GM12873 (cell line): Measurements from ENCODE around the gene PTGIS.

Source experiments
- TF ChIP-seq, protein P1 (sequence below): IDR thresholded peaks from 2 replicates; pipeline ENCODE4 v1.5.1; 2012; ENCODE audit warnings: low read depth, mild to moderate bottlenecking, moderate library complexity, low read length, control low read depth; ENCODE audit not compliant: insufficient read depth; ENCODE audit errors: missing control alignments

PTGIS gene

DNA sequence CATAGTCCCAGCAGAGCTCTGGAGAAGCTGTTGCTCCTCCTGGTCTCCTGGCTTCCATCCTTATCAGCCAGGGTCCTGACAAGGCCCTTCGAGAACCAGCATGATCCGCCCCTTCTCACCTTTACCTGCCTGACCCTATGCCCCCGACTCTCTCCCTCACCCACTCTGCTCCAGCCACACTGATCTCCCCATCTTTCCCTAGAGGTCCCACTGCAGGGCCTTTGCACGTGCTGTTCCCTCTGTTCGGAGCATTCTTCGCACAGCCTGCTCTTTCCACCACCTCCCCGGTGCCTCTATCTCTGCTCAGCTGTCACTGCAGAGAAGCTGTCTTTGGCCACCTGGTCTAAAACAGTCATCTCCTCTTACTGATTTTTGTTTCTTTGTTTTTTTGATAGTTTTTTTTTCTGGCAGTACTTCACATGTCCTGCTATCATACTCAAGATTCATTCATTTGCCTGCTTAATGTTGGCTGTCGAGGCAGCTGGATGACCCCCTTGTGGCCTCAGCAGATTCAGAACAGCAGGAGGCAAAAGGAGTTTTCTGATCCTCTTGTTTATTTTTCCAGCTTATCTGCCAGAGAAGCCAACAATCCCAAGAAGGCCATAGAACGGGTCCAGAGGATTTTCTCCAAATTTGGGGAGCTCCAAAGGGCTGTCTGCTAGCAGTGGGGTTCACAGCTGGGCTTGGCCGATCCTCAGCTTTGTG, 1.6 kb upstream of the PTGIS start:
- TF ChIP-seq, protein P1, sequence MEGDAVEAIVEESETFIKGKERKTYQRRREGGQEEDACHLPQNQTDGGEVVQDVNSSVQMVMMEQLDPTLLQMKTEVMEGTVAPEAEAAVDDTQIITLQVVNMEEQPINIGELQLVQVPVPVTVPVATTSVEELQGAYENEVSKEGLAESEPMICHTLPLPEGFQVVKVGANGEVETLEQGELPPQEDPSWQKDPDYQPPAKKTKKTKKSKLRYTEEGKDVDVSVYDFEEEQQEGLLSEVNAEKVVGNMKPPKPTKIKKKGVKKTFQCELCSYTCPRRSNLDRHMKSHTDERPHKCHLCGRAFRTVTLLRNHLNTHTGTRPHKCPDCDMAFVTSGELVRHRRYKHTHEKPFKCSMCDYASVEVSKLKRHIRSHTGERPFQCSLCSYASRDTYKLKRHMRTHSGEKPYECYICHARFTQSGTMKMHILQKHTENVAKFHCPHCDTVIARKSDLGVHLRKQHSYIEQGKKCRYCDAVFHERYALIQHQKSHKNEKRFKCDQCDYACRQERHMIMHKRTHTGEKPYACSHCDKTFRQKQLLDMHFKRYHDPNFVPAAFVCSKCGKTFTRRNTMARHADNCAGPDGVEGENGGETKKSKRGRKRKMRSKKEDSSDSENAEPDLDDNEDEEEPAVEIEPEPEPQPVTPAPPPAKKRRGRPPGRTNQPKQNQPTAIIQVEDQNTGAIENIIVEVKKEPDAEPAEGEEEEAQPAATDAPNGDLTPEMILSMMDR: no peak

GRCh38 chr20:49568278-49569151, 578 bp upstream of the PTGIS start:
- TF ChIP-seq, protein P1: no peak

DNA sequence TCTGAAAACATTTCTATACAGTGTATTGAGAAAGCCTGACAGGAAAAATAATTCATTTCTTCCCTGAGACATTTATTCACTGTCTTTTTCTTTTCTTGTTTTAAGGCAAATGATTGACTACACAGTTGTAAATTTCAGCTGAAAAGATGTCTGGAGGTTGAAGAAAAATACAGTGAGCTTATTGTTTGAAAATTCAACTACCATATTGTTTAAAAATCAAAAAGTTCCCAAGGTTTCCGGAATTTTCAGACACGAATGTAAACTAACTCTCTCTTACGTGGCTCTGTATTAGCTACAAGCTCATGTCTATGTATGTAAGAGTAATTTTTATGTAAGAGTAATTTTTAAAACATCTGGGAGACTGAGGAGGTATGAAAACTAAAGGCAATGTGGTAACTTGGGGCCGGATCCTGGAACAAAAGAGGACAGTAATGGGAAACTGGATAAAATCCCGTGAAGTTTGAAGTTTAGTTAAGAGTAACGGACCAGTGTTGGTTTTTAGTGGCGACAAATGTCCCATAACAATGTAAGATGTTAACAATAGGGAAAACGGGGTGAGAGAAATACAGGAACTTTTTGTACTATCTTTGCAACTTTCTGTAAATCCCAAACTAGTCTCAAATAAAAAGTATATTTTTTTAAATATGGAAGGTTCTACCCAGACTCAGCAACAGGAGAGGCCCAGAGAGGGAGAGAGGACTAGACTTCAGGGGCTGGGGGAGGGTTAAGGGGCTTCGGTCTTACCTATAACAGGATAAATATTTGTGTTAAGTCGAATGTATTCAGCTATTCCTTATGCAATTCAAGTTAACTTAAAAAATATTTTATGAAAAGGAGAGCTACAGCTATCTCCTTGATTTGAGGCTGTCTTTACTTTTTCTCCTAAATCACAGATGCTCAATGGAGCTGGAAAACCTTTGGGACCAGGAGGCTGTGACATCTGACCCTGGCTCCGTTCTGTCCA, 1.3 kb downstream of the PTGIS start:
- TF ChIP-seq, protein P1: no peak

GRCh38 chr20:49563015-49563980, 4.6 kb downstream of the PTGIS start:
- TF ChIP-seq, protein P1: no peak

DNA sequence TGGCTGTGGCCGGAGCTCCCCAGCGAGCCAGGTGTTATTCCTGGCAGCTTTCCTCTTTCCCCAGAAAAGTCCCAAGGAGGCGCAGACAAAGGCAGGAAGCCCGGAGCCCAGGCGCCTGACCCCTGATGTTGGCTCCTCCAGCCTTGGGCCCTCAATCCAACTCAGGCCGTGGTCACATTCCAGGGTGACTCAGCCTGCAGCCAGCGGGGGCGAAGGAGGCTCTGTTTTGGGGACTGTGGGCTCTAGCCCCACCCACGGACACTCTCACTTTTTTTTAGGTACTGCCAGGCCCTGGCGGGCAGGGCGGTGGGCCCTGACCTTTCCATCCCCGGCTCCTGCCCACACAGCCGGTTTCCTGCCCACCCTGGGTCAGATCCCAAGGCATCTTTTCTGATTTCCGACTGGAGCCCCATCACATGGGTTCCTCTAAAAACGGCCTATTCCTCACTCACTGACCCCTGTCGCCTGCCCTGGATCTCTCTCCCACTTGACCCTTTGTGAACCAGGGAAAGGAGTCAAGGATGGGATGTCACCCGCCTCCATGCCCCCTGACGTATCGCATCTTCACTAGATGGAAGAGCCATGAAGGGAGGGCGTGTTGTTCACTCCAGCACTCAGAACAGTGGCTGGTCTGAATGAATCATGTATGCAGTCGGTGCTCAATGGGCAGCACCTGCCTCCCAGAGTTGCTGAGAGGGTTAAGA, 5.5 kb downstream of the PTGIS start:
- TF ChIP-seq, protein P1: no peak

DNA sequence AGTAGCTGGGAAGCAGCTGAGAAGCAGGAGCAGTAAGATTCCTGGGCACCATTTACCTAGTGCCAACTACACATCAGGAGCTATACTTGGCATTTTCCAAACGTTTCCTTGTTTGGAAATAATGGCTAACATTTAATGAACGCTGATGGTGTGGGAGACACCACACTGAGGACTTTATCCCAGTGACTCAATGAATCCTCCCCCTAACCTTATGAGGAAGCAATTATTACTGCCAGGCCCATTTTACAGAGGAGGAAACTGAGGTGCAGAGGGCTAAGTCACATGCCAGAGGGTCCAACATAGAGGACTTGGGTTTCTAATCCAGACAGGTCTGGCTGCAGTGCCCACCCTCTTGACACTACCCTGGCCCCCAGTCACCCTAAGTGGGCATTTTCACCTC, 6.1 kb downstream of the PTGIS start:
- TF ChIP-seq, protein P1: no peak
